Smooth muscle cell (in vitro differentiated cells): Measurements from ENCODE around the gene PLP2. TPM values are rescaled to one million over a fixed set of nuclear protein-coding genes. Genes with fewer than 3 reads are reported as not detected.

Experiments
- DNase-seq: peaks from one replicate; lab custom pipeline; 2025; ENCODE audit not compliant: unreplicated experiment; lab: John Stamatoyannopoulos, UW
- H2AFZ ChIP-seq: fragments of 200-600 bp; sonication (generic); 2 replicates; pipeline ENCODE4 v1.6.0; 2016; ENCODE audit warnings: antibody characterized with exemption, low read depth, mild to moderate bottlenecking
- H3F3A ChIP-seq: fragments of 200-600 bp; sonication (generic); 2 replicates; pipeline ENCODE4 v1.6.0; 2017; ENCODE audit warnings: antibody characterized with exemption, low read depth
- H3K27ac ChIP-seq: fragments of 200-600 bp; sonication (generic); 2 replicates; pipeline ENCODE4 v1.5.1; 2016; ENCODE audit warnings: low read depth, mild to moderate bottlenecking
- H3K27me3 ChIP-seq: fragments of 200-600 bp; sonication (generic); 2 replicates; pipeline ENCODE4 v1.6.1; 2016; ENCODE audit warnings: low read depth, mild to moderate bottlenecking
- H3K36me3 ChIP-seq: fragments of 200-600 bp; sonication (generic); 2 replicates; pipeline ENCODE4 v1.5.1; 2016; ENCODE audit warnings: low read depth
- H3K4me1 ChIP-seq: fragments of 200-600 bp; sonication (generic); 2 replicates; pipeline ENCODE4 v1.5.1; 2016; ENCODE audit warnings: low read depth
- H3K4me2 ChIP-seq: fragments of 200-600 bp; sonication (generic); 2 replicates; pipeline ENCODE4 v1.6.0; 2016; ENCODE audit warnings: mild to moderate bottlenecking
- H3K4me3 ChIP-seq: fragments of 200-600 bp; sonication (generic); 2 replicates; pipeline ENCODE4 v1.5.1; 2016; ENCODE audit warnings: mild to moderate bottlenecking
- H3K79me2 ChIP-seq: fragments of 200-600 bp; sonication (generic); 2 replicates; pipeline ENCODE4 v1.6.0; 2016; ENCODE audit warnings: low read depth, mild to moderate bottlenecking
- H3K9ac ChIP-seq: fragments of 200-600 bp; sonication (generic); 2 replicates; pipeline ENCODE4 v1.6.0; 2016; ENCODE audit warnings: low read depth
- H3K9me3 ChIP-seq: fragments of 200-600 bp; sonication (generic); replicated peaks from 2 replicates; pipeline ENCODE4 v1.5.1; 2016; ENCODE audit warnings: low read depth
- H4K20me1 ChIP-seq: fragments of 200-600 bp; sonication (generic); 2 replicates; pipeline ENCODE4 v1.6.0; 2016; ENCODE audit warnings: low read depth
- WGBS: methylation state at CpG from one replicate; pipeline ENCODE4 v1.1.7; 2016; ENCODE audit warnings: low lambda C conversion rate; 5-methylcytosine and 5-hydroxymethylcytosine counted together
- polyA plus RNA-seq: library from polyadenylated mRNA; unstranded; fragments of >200 nt; fragmentation: Nextera tagmentation; extraction: Ambion mirVana; gene quantifications from 2 replicates; pipeline ENCODE4 v1.2.1, GENCODE V29; 2016
- total RNA-seq: library from RNA; depleted of rRNA; stranded (reverse); fragments of >200 nt; gene quantifications from 2 replicates; pipeline ENCODE4 v1.2.3, GENCODE V29; 2014
- TF ChIP-seq, protein P1 (sequence below): fragments of 200-600 bp; sonication (generic); IDR thresholded peaks from 2 replicates; pipeline ENCODE4 v1.5.1; 2017; ENCODE audit warnings: borderline replicate concordance, mild to moderate bottlenecking, antibody characterized with exemption; ENCODE audit not compliant: insufficient read depth, poor library complexity, severe bottlenecking

The PLP2 gene
- total and polyA plus RNA-seq, 2 experiments from 2014 or later = 190 to 237 TPM

DNA sequence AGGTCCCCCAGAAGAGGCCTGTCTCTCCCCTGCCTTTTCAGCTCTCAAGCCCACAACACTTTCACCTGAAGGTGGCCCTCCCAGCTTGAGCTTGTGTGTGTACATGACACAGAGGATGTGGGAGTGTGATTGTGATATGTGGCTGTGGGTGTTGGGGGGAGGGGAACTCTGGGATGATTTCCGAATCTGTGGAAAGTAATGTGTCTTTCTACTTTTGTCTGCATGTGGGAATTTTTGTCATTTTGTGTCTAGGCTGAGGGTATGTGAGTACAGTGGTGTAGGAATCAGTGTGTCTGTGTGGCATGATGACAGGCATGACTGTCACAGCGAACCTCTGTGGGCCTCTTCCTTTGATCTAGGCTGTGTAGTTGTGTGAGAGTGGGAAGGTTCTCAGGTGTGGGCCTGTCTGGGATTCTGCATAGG, 21.9 kb downstream of the PLP2 start:
- WGBS = 73% methylated on average over 2 of the region's 2 CpGs

DNA sequence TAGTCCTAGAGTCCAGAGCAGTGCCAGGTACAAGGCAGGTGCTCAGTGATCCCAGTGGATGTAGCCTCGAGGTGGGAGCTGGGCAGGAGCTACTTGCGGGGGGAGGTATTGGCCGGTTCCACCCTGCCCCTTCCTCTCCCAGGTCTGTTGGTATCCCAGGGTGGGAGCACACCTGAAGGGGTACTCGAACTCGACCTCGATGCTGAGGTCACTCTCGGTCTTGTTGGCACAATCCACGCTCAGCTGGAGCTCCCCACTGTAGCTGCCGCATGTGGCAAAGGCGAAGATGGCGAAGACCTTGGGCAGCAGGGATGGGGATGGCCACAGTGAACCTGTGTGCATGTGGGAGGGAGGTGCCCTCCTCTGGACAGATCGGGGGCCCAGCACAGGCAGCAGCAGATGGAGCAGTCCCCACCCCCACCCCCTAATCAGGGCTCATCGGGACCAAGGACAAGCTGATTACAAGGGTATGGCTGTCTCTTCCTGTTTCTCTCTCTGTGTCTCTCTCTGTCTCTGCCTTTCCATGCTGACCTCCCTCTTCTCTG, 25.9 kb downstream of the PLP2 start:
- no peaks in the 10 kb centered on the region for H3K9me3 ChIP-seq
- H2AFZ ChIP-seq = no peak overlapping the region
- H3K4me2 ChIP-seq = no peak overlapping the region
- no peak overlapping the region for H3K4me3 ChIP-seq
- no peak for DNase-seq
- H3K27ac ChIP-seq = no peak overlapping the region
- no peaks in the 10 kb centered on the region for H3K36me3 ChIP-seq
- WGBS = 79% methylated on average over 13 of the region's 13 CpGs
- H4K20me1 ChIP-seq = no peaks in the 10 kb centered on the region
- no peaks in the 10 kb centered on the region for H3K4me1 ChIP-seq
- no peaks in the 10 kb centered on the region for H3F3A ChIP-seq
- H3K9ac ChIP-seq = no peak overlapping the region
- H3K27me3 ChIP-seq = no peaks in the 10 kb centered on the region
- no peaks in the 10 kb centered on the region for H3K79me2 ChIP-seq
- TF ChIP-seq, protein P1, sequence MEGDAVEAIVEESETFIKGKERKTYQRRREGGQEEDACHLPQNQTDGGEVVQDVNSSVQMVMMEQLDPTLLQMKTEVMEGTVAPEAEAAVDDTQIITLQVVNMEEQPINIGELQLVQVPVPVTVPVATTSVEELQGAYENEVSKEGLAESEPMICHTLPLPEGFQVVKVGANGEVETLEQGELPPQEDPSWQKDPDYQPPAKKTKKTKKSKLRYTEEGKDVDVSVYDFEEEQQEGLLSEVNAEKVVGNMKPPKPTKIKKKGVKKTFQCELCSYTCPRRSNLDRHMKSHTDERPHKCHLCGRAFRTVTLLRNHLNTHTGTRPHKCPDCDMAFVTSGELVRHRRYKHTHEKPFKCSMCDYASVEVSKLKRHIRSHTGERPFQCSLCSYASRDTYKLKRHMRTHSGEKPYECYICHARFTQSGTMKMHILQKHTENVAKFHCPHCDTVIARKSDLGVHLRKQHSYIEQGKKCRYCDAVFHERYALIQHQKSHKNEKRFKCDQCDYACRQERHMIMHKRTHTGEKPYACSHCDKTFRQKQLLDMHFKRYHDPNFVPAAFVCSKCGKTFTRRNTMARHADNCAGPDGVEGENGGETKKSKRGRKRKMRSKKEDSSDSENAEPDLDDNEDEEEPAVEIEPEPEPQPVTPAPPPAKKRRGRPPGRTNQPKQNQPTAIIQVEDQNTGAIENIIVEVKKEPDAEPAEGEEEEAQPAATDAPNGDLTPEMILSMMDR = no peak

More for the DNA sequence above, 21.9 kb downstream of the PLP2 start:
- no peak overlapping the region for H3K27ac ChIP-seq
- H3K9me3 ChIP-seq = no peaks in the 10 kb centered on the region
- H3K27me3 ChIP-seq = no peaks in the 10 kb centered on the region
- H3K79me2 ChIP-seq = no peaks in the 10 kb centered on the region
- H3K4me3 ChIP-seq = no peak overlapping the region
- no peak overlapping the region for H3K9ac ChIP-seq
- no peaks in the 10 kb centered on the region for H3K36me3 ChIP-seq
- H4K20me1 ChIP-seq = no peaks in the 10 kb centered on the region
- TF ChIP-seq, protein P1 = no peak
- no peaks in the 10 kb centered on the region for H3F3A ChIP-seq
- peaks cover 4% of the 10 kb centered on the region for H3K4me1 ChIP-seq
- H2AFZ ChIP-seq = no peak overlapping the region
- no peak overlapping the region for H3K4me2 ChIP-seq
- no peak for DNase-seq

DNA sequence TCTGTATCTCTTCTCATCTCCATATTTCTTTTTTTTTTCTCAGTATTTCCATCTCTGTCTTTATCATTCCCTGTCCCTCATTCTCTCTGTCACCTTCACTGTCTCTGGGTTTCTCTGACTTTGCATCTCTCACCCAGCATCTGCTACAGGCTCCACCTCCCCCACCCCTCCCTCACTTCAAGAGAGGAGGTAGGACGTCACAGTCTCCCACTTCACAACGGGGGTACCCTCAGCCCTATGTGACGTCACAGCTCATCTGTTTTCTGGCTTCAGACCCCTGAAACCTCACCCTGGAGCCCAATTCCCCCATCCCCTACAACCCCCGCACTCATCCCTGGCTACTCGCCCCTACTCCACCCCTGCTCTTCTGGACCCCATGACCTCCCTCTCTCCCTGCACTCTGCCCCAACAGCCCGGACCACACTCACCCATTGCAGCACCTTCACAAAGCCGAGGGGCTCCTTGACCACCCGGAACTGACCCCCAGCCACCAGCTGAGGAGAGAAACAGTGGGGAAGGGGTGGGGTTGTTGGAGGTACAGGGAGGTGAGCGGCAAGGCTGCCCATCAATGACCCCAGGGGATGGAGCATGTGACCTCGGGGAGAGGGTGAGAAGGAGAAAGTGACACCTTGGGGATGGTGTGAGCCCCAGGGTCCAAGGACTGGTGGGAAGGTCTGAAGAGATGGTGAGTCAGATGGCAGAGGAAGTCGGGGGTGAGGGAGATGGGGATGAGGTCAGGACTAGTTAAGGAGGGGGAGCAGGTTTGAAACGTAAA, 27.0 kb downstream of the PLP2 start:
- 50% methylated on average over 11 of the region's 12 CpGs for WGBS

More for the DNA sequence above, 27.0 kb downstream of the PLP2 start:
- Histone ChIP-seq H3K79me2 (no peaks in the 10 kb centered on the region), H3K36me3 (no peaks in the 10 kb centered on the region), H3K4me1 (no peaks in the 10 kb centered on the region), H3K4me2 (no peak overlapping the region), H4K20me1 (no peaks in the 10 kb centered on the region), H2AFZ (no peak overlapping the region), H3K4me3 (no peak overlapping the region), H3K9me3 (no peaks in the 10 kb centered on the region), H3K27ac (no peak overlapping the region), H3K27me3 (no peaks in the 10 kb centered on the region), H3F3A (no peaks in the 10 kb centered on the region), H3K9ac (no peak overlapping the region)
- TF ChIP-seq, protein P1 = no peak
- no peak for DNase-seq
